Peyer's patch (tissue), 4 donors: Measurements from ENCODE around the gene IFT122. TPM values are rescaled to one million over a fixed set of nuclear protein-coding genes. Genes with fewer than 3 reads are reported as not detected.

Source experiments
- DNase-seq, 3 donors: peaks; one replicate each; pipeline ENCODE4 v3.0.0-alpha.2; 2017 to 2019
- H3K27ac ChIP-seq, 4 donors: fragments of 200-600 bp; sonication (generic); one replicate each; pipeline ENCODE4 v1.5.1; 2016 to 2019
- H3K27me3 ChIP-seq, 2 donors: fragments of 200-600 bp; sonication (generic); one replicate each; pipeline ENCODE4 v1.5.1; 2019
- H3K36me3 ChIP-seq, 3 donors: fragments of 200-600 bp; sonication (generic); one replicate each; pipeline ENCODE4 v1.5.1; 2016 to 2019
- H3K4me1 ChIP-seq, 4 donors: fragments of 200-600 bp; sonication (generic); one replicate each; pipeline ENCODE4 v1.5.1; 2016 to 2019
- H3K4me3 ChIP-seq, 4 donors: fragments of 200-600 bp; sonication (generic); 1 replicate in 3 of 4; 2 replicates in 1 of 4; pipeline ENCODE4 v1.5.1; 2016 to 2019; ENCODE audit warnings: mild to moderate bottlenecking in 1 of 4
- H3K9me3 ChIP-seq, 4 donors: fragments of 200-600 bp; sonication (generic); one replicate each; pipeline ENCODE4 v1.5.1; 2016 to 2019; ENCODE audit warnings: mild to moderate bottlenecking in 1 of 4
- POLR2A ChIP-seq, 2 donors: fragments of 450-650 bp; IDR thresholded peaks; one replicate each; pipeline ENCODE4 v1.5.1; 2017; ENCODE audit warnings: antibody characterized with exemption in 2 of 2, mild to moderate bottlenecking in 2 of 2, moderate library complexity in 2 of 2
- total RNA-seq, 4 donors: library from RNA; depleted of rRNA; stranded (reverse); fragments of >200 nt; gene quantifications; one replicate each; pipeline ENCODE4 v1.1.0, GENCODE V29; 2016
- TF ChIP-seq, protein P1 (sequence below), 6 experiments: fragments of 450-650 bp in 4 of 6; fragments of 200-600 bp in 2 of 6; sonication (generic) in 1 of 6; IDR thresholded peaks; one replicate each; pipeline ENCODE4 v1.5.1; 2017 to 2019; ENCODE audit warnings: antibody characterized with exemption in 6 of 6, mild to moderate bottlenecking in 3 of 6, moderate library complexity in 1 of 6

The IFT122 gene
- total RNA-seq, 4 donors from 2014 or later: 10.9 to 85.0 (median 26.4) TPM

DNA sequence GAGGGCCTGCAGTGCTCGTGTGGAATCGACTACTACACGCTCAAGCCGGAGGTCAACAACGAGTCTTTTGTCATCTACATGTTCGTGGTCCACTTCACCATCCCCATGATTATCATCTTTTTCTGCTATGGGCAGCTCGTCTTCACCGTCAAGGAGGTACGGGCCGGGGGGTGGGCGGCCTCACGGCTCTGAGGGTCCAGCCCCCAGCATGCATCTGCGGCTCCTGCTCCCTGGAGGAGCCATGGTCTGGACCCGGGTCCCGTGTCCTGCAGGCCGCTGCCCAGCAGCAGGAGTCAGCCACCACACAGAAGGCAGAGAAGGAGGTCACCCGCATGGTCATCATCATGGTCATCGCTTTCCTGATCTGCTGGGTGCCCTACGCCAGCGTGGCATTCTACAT is 92.2 kb downstream of the IFT122 start:
- Histone ChIP-seq H3K9me3 (no peaks in the 10 kb centered on the region), H3K27ac (no peak overlapping the region), H3K4me3 (no peak overlapping the region), H3K4me1 (no peaks in the 10 kb centered on the region), H3K36me3 (no peaks in the 10 kb centered on the region), H3K27me3 (no peaks in the 10 kb centered on the region)
- no peak for DNase-seq
- TF ChIP-seq POLR2A (IDR thresholded peaks at IDR 0.05): no peak
- TF ChIP-seq, protein P1, sequence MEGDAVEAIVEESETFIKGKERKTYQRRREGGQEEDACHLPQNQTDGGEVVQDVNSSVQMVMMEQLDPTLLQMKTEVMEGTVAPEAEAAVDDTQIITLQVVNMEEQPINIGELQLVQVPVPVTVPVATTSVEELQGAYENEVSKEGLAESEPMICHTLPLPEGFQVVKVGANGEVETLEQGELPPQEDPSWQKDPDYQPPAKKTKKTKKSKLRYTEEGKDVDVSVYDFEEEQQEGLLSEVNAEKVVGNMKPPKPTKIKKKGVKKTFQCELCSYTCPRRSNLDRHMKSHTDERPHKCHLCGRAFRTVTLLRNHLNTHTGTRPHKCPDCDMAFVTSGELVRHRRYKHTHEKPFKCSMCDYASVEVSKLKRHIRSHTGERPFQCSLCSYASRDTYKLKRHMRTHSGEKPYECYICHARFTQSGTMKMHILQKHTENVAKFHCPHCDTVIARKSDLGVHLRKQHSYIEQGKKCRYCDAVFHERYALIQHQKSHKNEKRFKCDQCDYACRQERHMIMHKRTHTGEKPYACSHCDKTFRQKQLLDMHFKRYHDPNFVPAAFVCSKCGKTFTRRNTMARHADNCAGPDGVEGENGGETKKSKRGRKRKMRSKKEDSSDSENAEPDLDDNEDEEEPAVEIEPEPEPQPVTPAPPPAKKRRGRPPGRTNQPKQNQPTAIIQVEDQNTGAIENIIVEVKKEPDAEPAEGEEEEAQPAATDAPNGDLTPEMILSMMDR (IDR thresholded peaks at IDR 0.05): no peak

DNA sequence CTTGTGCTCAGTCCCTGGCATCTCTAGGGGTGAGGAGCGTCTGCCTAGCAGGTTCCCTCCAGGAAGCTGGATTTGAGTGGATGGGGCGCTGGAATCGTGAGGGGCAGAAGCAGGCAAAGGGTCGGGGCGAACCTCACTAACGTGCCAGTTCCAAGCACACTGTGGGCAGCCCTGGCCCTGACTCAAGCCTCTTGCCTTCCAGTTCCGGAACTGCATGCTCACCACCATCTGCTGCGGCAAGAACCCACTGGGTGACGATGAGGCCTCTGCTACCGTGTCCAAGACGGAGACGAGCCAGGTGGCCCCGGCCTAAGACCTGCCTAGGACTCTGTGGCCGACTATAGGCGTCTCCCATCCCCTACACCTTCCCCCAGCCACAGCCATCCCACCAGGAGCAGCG is 93.4 kb downstream of the IFT122 start:
- H3K27ac ChIP-seq: no peak overlapping the region
- no peaks in the 10 kb centered on the region for H3K27me3 ChIP-seq
- DNase-seq: no peak
- no peaks in the 10 kb centered on the region for H3K36me3 ChIP-seq
- H3K4me3 ChIP-seq: no peak overlapping the region
- no peaks in the 10 kb centered on the region for H3K4me1 ChIP-seq
- TF ChIP-seq, protein P1 (IDR thresholded peaks at IDR 0.05): no peak
- no peak for TF ChIP-seq POLR2A (IDR thresholded peaks at IDR 0.05)
- no peaks in the 10 kb centered on the region for H3K9me3 ChIP-seq

DNA sequence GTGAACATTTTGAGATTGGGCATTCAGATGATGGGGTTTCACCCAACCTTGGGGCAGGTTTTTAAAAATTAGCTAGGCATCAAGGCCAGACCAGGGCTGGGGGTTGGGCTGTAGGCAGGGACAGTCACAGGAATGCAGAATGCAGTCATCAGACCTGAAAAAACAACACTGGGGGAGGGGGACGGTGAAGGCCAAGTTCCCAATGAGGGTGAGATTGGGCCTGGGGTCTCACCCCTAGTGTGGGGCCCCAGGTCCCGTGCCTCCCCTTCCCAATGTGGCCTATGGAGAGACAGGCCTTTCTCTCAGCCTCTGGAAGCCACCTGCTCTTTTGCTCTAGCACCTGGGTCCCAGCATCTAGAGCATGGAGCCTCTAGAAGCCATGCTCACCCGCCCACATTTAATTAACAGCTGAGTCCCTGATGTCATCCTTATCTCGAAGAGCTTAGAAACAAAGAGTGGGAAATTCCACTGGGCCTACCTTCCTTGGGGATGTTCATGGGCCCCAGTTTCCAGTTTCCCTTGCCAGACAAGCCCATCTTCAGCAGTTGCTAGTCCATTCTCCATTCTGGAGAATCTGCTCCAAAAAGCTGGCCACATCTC is 94.5 kb downstream of the IFT122 start:
- Histone ChIP-seq H3K9me3 (no peaks in the 10 kb centered on the region), H3K27me3 (no peaks in the 10 kb centered on the region), H3K27ac (no peak overlapping the region), H3K4me3 (no peak overlapping the region), H3K4me1 (no peaks in the 10 kb centered on the region), H3K36me3 (no peaks in the 10 kb centered on the region)
- DNase-seq: no peak
- TF ChIP-seq, protein P1 (IDR thresholded peaks at IDR 0.05): no peak
- no peak for TF ChIP-seq POLR2A (IDR thresholded peaks at IDR 0.05)

DNA sequence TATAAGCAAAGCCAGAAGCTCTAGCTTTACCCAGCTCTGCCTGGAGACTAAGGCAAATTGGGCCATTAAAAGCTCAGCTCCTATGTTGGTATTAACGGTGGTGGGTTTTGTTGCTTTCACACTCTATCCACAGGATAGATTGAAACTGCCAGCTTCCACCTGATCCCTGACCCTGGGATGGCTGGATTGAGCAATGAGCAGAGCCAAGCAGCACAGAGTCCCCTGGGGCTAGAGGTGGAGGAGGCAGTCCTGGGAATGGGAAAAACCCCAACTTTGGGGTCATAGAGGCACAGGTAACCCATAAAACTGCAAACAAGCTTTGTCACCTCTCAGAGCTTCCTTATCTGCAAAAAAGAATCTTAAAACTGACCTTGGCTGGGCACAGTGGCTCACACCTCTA is 95.1 kb downstream of the IFT122 start:
- Histone ChIP-seq H3K4me1 (no peaks in the 10 kb centered on the region), H3K36me3 (no peaks in the 10 kb centered on the region), H3K27me3 (no peaks in the 10 kb centered on the region), H3K27ac (no peak overlapping the region), H3K9me3 (no peaks in the 10 kb centered on the region), H3K4me3 (no peak overlapping the region)
- no peak for TF ChIP-seq POLR2A (IDR thresholded peaks at IDR 0.05)
- TF ChIP-seq, protein P1 (IDR thresholded peaks at IDR 0.05): no peak
- DNase-seq: no peak

DNA sequence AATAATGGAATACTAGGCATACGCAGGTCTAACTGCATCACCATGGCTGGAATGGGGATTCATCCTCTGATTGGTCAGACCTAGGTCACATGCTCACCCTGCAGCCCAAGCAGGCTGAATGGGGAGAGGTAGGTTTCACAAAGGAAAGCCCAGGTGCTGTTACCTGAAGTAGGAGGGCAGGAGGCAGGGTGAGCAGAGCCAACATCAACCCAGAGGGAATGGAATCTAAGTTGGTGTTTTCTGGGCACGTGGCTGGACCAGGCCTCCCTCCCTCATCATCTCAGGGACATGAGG is 96.3 kb downstream of the IFT122 start:
- H3K4me1 ChIP-seq: no peaks in the 10 kb centered on the region
- DNase-seq: no peak
- no peak for TF ChIP-seq POLR2A (IDR thresholded peaks at IDR 0.05)
- TF ChIP-seq, protein P1 (IDR thresholded peaks at IDR 0.05): no peak
- no peak overlapping the region for H3K27ac ChIP-seq
- H3K9me3 ChIP-seq: no peaks in the 10 kb centered on the region
- H3K36me3 ChIP-seq: no peaks in the 10 kb centered on the region
- H3K4me3 ChIP-seq: no peak overlapping the region
- H3K27me3 ChIP-seq: no peaks in the 10 kb centered on the region

- no peaks in the 10 kb centered on the region for H3K9me3 ChIP-seq
- no peaks in the 10 kb centered on the region for H3K4me1 ChIP-seq
- no peak overlapping the region for H3K4me3 ChIP-seq
- no peaks in the 10 kb centered on the region for H3K36me3 ChIP-seq
- H3K27me3 ChIP-seq: no peaks in the 10 kb centered on the region
- TF ChIP-seq, protein P1 (IDR thresholded peaks at IDR 0.05): no peak
- TF ChIP-seq POLR2A (IDR thresholded peaks at IDR 0.05): no peak
- DNase-seq: no peak
- no peak overlapping the region for H3K27ac ChIP-seq
Measured at GRCh38 chr3:129536804-129537203, 96.8 kb downstream of the IFT122 start.
